Measurements from ENCODE around the gene POLA1.

POLA1 gene

DNA sequence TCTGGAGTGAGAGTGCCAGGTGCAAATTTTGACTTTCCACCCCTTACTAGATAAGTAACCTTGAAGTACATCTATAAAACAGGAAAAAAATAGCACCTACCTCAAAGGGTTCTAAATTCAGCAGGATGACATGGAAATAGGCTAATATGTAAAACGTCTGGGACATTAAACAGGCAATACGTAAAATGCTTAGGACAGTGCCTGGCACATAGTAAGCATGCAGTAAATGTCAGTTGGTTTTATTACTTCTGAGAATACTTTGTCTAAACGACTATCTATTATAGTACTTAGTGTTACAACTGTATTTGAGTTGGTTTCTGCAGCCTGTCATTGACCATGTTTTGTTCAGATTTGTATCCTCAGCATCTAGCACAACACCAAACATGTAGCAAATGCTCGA lies 251.3 kb downstream of the POLA1 start:
- H3K4me3 ChIP-seq (ENCODE audit: low read length), result no peak overlapping the region
- H3K27ac ChIP-seq (ENCODE audit: low read depth, low read length), result no peak overlapping the region
- no peaks in the 10 kb centered on the region for H3K79me2 ChIP-seq (ENCODE audit: control insufficient read depth, insufficient read depth, low read length)
- H3K9ac ChIP-seq (ENCODE audit: low read length), result no peak overlapping the region
- no peak overlapping the region for H3K18ac ChIP-seq (ENCODE audit: low read length)
- no CpG with 5 or more reads among the region's 4 CpGs for WGBS (ENCODE audit: extremely low coverage, insufficient coverage, low lambda C conversion rate)
- H3K4ac ChIP-seq (ENCODE audit: low read depth, low read length), result no peak overlapping the region
- H3K27me3 ChIP-seq (ENCODE audit: insufficient read depth, low read length, poor library complexity), result no peaks in the 10 kb centered on the region
- no peak overlapping the region for H3K56ac ChIP-seq (ENCODE audit: low read length)
- no peak overlapping the region for H4K8ac ChIP-seq (ENCODE audit: low read depth, low read length)
- H3K4me1 ChIP-seq (ENCODE audit: control insufficient read depth, low read depth, low read length), result no peaks in the 10 kb centered on the region
- no peak overlapping the region for H2AK5ac ChIP-seq (ENCODE audit: low read length)
- no peaks in the 10 kb centered on the region for H3K79me1 ChIP-seq (ENCODE audit: low read length)
- no peak overlapping the region for H2BK15ac ChIP-seq (replicated peaks; ENCODE audit: low read depth)
- no peak overlapping the region for H2BK5ac ChIP-seq (ENCODE audit: low read length)
- H3K4me2 ChIP-seq (ENCODE audit: low read length), result no peak overlapping the region
- H2BK120ac ChIP-seq (ENCODE audit: low read depth, low read length), result no peak overlapping the region
- H4K5ac ChIP-seq (ENCODE audit: low read length), result no peak overlapping the region
- no peaks in the 10 kb centered on the region for H3K36me3 ChIP-seq (ENCODE audit: control insufficient read depth, insufficient read depth, low read length)
- no peak overlapping the region for H3K23ac ChIP-seq (ENCODE audit: low read length)
- no peak for DNase-seq

DNA sequence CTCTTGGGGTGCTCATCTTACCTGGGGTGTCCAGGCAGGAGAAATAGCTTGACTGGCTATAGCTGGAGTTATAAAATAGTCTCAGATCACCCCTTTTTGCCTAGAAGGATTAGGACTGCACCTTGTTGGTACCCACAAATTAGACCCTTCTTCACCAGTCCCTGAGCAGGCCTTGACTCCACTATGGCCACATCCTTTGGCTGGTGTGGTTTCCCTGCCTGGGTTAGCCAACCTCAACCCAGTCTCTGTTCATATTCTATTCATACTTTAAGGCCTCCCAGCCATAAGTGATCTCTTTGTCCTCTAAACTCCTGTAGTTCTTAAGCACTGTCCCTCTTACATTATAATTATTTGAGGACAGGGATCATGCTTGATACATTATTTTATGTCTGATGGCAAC lies 252.7 kb downstream of the POLA1 start:
- Histone ChIP-seq H3K27me3 (ENCODE audit: insufficient read depth, low read length, poor library complexity) (no peaks in the 10 kb centered on the region), H3K36me3 (ENCODE audit: control insufficient read depth, insufficient read depth, low read length) (no peaks in the 10 kb centered on the region), H3K4me3 (ENCODE audit: low read length) (no peak overlapping the region), H3K9ac (ENCODE audit: low read length) (no peak overlapping the region), H4K5ac (ENCODE audit: low read length) (no peak overlapping the region), H2BK120ac (ENCODE audit: low read depth, low read length) (no peak overlapping the region), H3K27ac (ENCODE audit: low read depth, low read length) (no peak overlapping the region), H3K23ac (ENCODE audit: low read length) (no peak overlapping the region), H3K4me1 (ENCODE audit: control insufficient read depth, low read depth, low read length) (no peaks in the 10 kb centered on the region), H3K79me2 (ENCODE audit: control insufficient read depth, insufficient read depth, low read length) (no peaks in the 10 kb centered on the region), H2BK15ac (replicated peaks; ENCODE audit: low read depth) (no peak overlapping the region), H2AK5ac (ENCODE audit: low read length) (no peak overlapping the region), H2BK5ac (ENCODE audit: low read length) (no peak overlapping the region), H3K79me1 (ENCODE audit: low read length) (no peaks in the 10 kb centered on the region), H3K4ac (ENCODE audit: low read depth, low read length) (no peak overlapping the region), H3K56ac (ENCODE audit: low read length) (no peak overlapping the region), H3K4me2 (ENCODE audit: low read length) (no peak overlapping the region), H4K8ac (ENCODE audit: low read depth, low read length) (no peak overlapping the region), H3K18ac (ENCODE audit: low read length) (no peak overlapping the region)
- no peak for DNase-seq

DNA sequence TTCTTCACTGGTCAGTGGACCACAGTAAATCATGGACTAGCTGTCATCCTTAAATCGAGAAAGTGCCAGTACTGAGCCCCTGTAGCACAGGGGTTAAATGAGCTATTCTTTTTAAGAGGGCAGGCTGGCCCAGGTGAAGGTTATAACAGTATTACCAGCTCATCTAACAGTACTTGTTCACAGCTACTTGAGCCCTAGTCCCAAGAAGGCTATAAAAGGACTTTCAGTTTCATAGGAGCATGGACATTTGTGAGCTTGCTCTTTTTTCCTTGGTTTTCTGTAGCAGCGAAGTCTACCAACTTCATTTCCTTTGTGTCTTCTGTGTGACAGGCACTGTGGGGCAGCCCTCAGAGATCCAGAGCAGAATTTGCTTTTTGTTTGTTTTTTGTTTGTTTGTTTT lies 261.0 kb downstream of the POLA1 start:
- no peak overlapping the region for H3K27ac ChIP-seq (ENCODE audit: low read depth, low read length)
- H2BK15ac ChIP-seq (replicated peaks; ENCODE audit: low read depth), result no peak overlapping the region
- H3K79me2 ChIP-seq (ENCODE audit: control insufficient read depth, insufficient read depth, low read length), result no peaks in the 10 kb centered on the region
- no peak overlapping the region for H3K23ac ChIP-seq (ENCODE audit: low read length)
- H3K4ac ChIP-seq (ENCODE audit: low read depth, low read length), result no peak overlapping the region
- H3K4me1 ChIP-seq (ENCODE audit: control insufficient read depth, low read depth, low read length), result no peaks in the 10 kb centered on the region
- WGBS (ENCODE audit: extremely low coverage, insufficient coverage, low lambda C conversion rate), result no CpG with 5 or more reads among the region's 2 CpGs
- H3K4me3 ChIP-seq (ENCODE audit: low read length), result no peak overlapping the region
- no peak overlapping the region for H2AK5ac ChIP-seq (ENCODE audit: low read length)
- no peak overlapping the region for H3K4me2 ChIP-seq (ENCODE audit: low read length)
- H2BK5ac ChIP-seq (ENCODE audit: low read length), result no peak overlapping the region
- no peak overlapping the region for H3K56ac ChIP-seq (ENCODE audit: low read length)
- DNase-seq, result no peak
- H4K8ac ChIP-seq (ENCODE audit: low read depth, low read length), result no peak overlapping the region
- H3K27me3 ChIP-seq (ENCODE audit: insufficient read depth, low read length, poor library complexity), result no peaks in the 10 kb centered on the region
- no peaks in the 10 kb centered on the region for H3K36me3 ChIP-seq (ENCODE audit: control insufficient read depth, insufficient read depth, low read length)
- H3K79me1 ChIP-seq (ENCODE audit: low read length), result no peaks in the 10 kb centered on the region
- no peak overlapping the region for H4K5ac ChIP-seq (ENCODE audit: low read length)
- no peak overlapping the region for H3K18ac ChIP-seq (ENCODE audit: low read length)
- H2BK120ac ChIP-seq (ENCODE audit: low read depth, low read length), result no peak overlapping the region
- H3K9ac ChIP-seq (ENCODE audit: low read length), result no peak overlapping the region

- no CpG with 5 or more reads among the region's 2 CpGs for WGBS (ENCODE audit: extremely low coverage, insufficient coverage, low lambda C conversion rate)
- Histone ChIP-seq H3K4ac (ENCODE audit: low read depth, low read length) (no peak overlapping the region), H2BK15ac (replicated peaks; ENCODE audit: low read depth) (no peak overlapping the region), H3K79me2 (ENCODE audit: control insufficient read depth, insufficient read depth, low read length) (no peaks in the 10 kb centered on the region), H2BK120ac (ENCODE audit: low read depth, low read length) (no peak overlapping the region), H3K4me1 (ENCODE audit: control insufficient read depth, low read depth, low read length) (no peaks in the 10 kb centered on the region), H3K36me3 (ENCODE audit: control insufficient read depth, insufficient read depth, low read length) (no peaks in the 10 kb centered on the region), H3K56ac (ENCODE audit: low read length) (no peak overlapping the region), H3K4me3 (ENCODE audit: low read length) (no peak overlapping the region), H3K9ac (ENCODE audit: low read length) (no peak overlapping the region), H2BK5ac (ENCODE audit: low read length) (no peak overlapping the region), H3K18ac (ENCODE audit: low read length) (no peak overlapping the region), H3K23ac (ENCODE audit: low read length) (no peak overlapping the region), H3K27me3 (ENCODE audit: insufficient read depth, low read length, poor library complexity) (no peaks in the 10 kb centered on the region), H3K79me1 (ENCODE audit: low read length) (no peaks in the 10 kb centered on the region), H3K4me2 (ENCODE audit: low read length) (no peak overlapping the region), H2AK5ac (ENCODE audit: low read length) (no peak overlapping the region), H3K27ac (ENCODE audit: low read depth, low read length) (no peak overlapping the region), H4K5ac (ENCODE audit: low read length) (no peak overlapping the region), H4K8ac (ENCODE audit: low read depth, low read length) (no peak overlapping the region)
- DNase-seq, result no peak
These were observed 261.7 kb downstream of the POLA1 start for GRCh38 chrX:24955372-24955930.

DNA sequence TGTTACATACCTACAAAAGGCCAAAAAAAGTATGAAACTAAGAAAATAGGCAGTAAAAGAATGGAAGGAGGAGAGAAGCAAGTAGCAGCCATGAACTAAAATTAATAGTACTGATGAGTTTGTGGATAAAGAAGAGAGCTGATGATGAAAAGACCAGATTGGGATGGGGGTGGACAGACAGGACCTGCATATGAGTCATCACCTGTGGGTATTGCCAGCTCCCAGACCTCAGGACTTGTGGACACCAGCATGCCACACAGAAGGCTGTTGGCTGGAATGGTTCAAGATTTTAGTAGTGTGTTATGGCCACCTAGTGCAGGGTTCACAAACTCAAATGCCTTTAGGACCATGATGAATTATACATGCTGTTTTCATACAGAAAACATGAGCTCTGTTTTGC lies 263.1 kb downstream of the POLA1 start:
- H3K9ac ChIP-seq (ENCODE audit: low read length), result no peak overlapping the region
- no peak overlapping the region for H4K5ac ChIP-seq (ENCODE audit: low read length)
- no peak overlapping the region for H3K4ac ChIP-seq (ENCODE audit: low read depth, low read length)
- no peaks in the 10 kb centered on the region for H3K36me3 ChIP-seq (ENCODE audit: control insufficient read depth, insufficient read depth, low read length)
- no peak overlapping the region for H3K18ac ChIP-seq (ENCODE audit: low read length)
- H2BK5ac ChIP-seq (ENCODE audit: low read length), result no peak overlapping the region
- no peak overlapping the region for H2AK5ac ChIP-seq (ENCODE audit: low read length)
- no peak for DNase-seq
- H4K8ac ChIP-seq (ENCODE audit: low read depth, low read length), result no peak overlapping the region
- no peak overlapping the region for H2BK15ac ChIP-seq (replicated peaks; ENCODE audit: low read depth)
- no peaks in the 10 kb centered on the region for H3K79me2 ChIP-seq (ENCODE audit: control insufficient read depth, insufficient read depth, low read length)
- no peak overlapping the region for H3K56ac ChIP-seq (ENCODE audit: low read length)
- H3K4me2 ChIP-seq (ENCODE audit: low read length), result no peak overlapping the region
- no peak overlapping the region for H3K23ac ChIP-seq (ENCODE audit: low read length)
- no peak overlapping the region for H3K4me3 ChIP-seq (ENCODE audit: low read length)
- H3K27ac ChIP-seq (ENCODE audit: low read depth, low read length), result no peak overlapping the region
- no peaks in the 10 kb centered on the region for H3K4me1 ChIP-seq (ENCODE audit: control insufficient read depth, low read depth, low read length)
- no peak overlapping the region for H2BK120ac ChIP-seq (ENCODE audit: low read depth, low read length)
- no peaks in the 10 kb centered on the region for H3K27me3 ChIP-seq (ENCODE audit: insufficient read depth, low read length, poor library complexity)
- no peaks in the 10 kb centered on the region for H3K79me1 ChIP-seq (ENCODE audit: low read length)

GRCh38 chrX:24961809-24962208 lies 268.1 kb downstream of the POLA1 start:
- Histone ChIP-seq H3K4me2 (ENCODE audit: low read length) (no peak overlapping the region), H4K5ac (ENCODE audit: low read length) (no peak overlapping the region), H2AK5ac (ENCODE audit: low read length) (no peak overlapping the region), H3K18ac (ENCODE audit: low read length) (no peak overlapping the region), H3K9ac (ENCODE audit: low read length) (no peak overlapping the region), H3K79me1 (ENCODE audit: low read length) (no peaks in the 10 kb centered on the region), H2BK120ac (ENCODE audit: low read depth, low read length) (no peak overlapping the region), H3K27me3 (ENCODE audit: insufficient read depth, low read length, poor library complexity) (no peaks in the 10 kb centered on the region), H4K8ac (ENCODE audit: low read depth, low read length) (no peak overlapping the region), H3K56ac (ENCODE audit: low read length) (no peak overlapping the region), H3K79me2 (ENCODE audit: control insufficient read depth, insufficient read depth, low read length) (no peaks in the 10 kb centered on the region), H3K36me3 (ENCODE audit: control insufficient read depth, insufficient read depth, low read length) (no peaks in the 10 kb centered on the region), H3K4ac (ENCODE audit: low read depth, low read length) (no peak overlapping the region), H2BK15ac (replicated peaks; ENCODE audit: low read depth) (no peak overlapping the region), H3K4me1 (ENCODE audit: control insufficient read depth, low read depth, low read length) (no peaks in the 10 kb centered on the region), H3K27ac (ENCODE audit: low read depth, low read length) (no peak overlapping the region), H3K23ac (ENCODE audit: low read length) (no peak overlapping the region), H2BK5ac (ENCODE audit: low read length) (no peak overlapping the region), H3K4me3 (ENCODE audit: low read length) (no peak overlapping the region)
- no CpG with 5 or more reads among the region's 1 CpG for WGBS (ENCODE audit: extremely low coverage, insufficient coverage, low lambda C conversion rate)
- no peak for DNase-seq
